ENCODE data around the gene JAG1. TPM values are rescaled to one million over a fixed set of nuclear protein-coding genes. Genes with fewer than 3 reads are reported as not detected.

JAG1 gene
- total and polyA plus RNA-seq, 9 of the 15 experiments (the other 6 are each of a cell fraction or from before 2014, with no cell fraction given) = 0.04 to 0.40 (median 0.07) TPM

DNA sequence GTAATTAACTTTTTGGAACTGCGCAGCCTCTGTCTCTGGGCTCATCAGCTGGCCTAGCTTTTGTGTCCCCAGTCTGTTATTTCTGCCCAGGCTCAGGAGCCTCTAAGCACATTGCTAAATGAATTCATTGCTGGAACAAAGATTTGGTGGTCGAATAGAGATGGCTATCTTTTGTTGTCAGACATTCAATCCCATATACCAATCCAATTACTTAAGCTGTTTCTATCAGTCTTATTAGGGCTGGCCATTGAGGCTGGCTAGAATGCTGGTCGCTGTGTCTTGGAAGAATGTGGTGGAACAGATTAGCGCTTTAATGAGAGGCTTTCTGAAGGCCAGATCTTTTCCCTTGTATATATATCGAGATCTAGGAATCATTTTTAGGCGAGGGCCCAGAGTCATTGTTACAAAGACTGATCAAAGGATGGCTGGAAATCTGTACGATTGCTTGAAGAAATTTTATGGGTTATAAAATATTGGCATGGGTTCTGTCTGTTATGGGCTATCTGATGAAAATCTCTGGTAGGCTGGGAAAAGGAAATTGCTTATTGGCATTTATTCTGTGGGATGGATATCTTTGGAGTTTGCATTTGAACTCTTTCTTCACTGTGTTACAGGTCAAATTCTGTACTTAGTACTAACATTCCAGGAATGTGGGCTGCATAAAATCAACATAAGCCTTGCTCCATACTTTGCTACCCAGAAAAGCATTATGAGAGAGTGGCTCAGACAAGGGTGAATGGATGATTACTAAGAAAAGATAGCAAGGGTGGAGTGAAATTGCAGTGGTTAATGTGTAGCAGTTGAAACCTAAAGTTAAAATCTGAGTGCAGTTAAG, 34.8 kb upstream of the JAG1 start:
- no peaks in the 10 kb centered on the region for H3K9me3 ChIP-seq (replicated peaks; ENCODE audit: control insufficient read depth, insufficient read depth, low read depth, low read length)
- H3K4me2 ChIP-seq (ENCODE audit: insufficient read depth, low read length) = no peak overlapping the region
- no peaks in the 10 kb centered on the region for H3K79me2 ChIP-seq (ENCODE audit: control insufficient read depth, insufficient read depth, low read length)
- H2AFZ ChIP-seq (ENCODE audit: low read depth, low read length) = no peak overlapping the region
- POLR2A ChIA-PET = no interaction called here
- FAIRE-seq = no peak
- H3K27me3 ChIP-seq (ENCODE audit: control insufficient read depth in 2 of 2, insufficient read depth in 2 of 2, low read length in 2 of 2) = no peaks in the 10 kb centered on the region
- BruUV-seq (replicated peaks) = no TSS peak
- H3K4me1 ChIP-seq (replicated peaks in 1 of 2; ENCODE audit: control insufficient read depth in 2 of 2, insufficient read depth in 2 of 2, low read length in 2 of 2) = no peaks in the 10 kb centered on the region
- no peak overlapping the region for H3K4me3 ChIP-seq
- H3K9ac ChIP-seq (ENCODE audit: insufficient read depth in 1 of 2, low read depth in 2 of 2, low read length in 2 of 2) = no peak overlapping the region
- H3K27ac ChIP-seq (ENCODE audit: extremely low read depth, low read depth, low read length) = no peak overlapping the region
- in situ Hi-C loops (cut with MboI) = no loop called here
- ATAC-seq = no peak
- no peaks in the 10 kb centered on the region for H4K20me1 ChIP-seq (replicated peaks; ENCODE audit: control insufficient read depth, insufficient read depth, low read length)
- TF ChIP-seq MYC (IDR thresholded peaks at IDR 0.05; ENCODE audit: low read depth, low read length) (no peak), MYC (CRISPR knock-in tag; IDR thresholded peaks at IDR 0.05; ENCODE audit: borderline replicate concordance, low read depth) (no peak), CBFA2T2 (conservative IDR thresholded peaks at IDR 0.05) (no peak), HDAC1 (IDR thresholded peaks at IDR 0.05) (no peak), SUPT5H (IDR thresholded peaks at IDR 0.05) (no peak), MCM3 (IDR thresholded peaks at IDR 0.05) (no peak), ZNF589 (CRISPR knock-in tag; IDR thresholded peaks at IDR 0.05; ENCODE audit: low read depth) (no peak), ZFP30 (CRISPR knock-in tag; IDR thresholded peaks at IDR 0.05; ENCODE audit: borderline replicate concordance) (no peak), RBM34 (IDR thresholded peaks at IDR 0.05; ENCODE audit: borderline replicate concordance, insufficient read depth, low read length) (no peak)
- H3K9me1 ChIP-seq (ENCODE audit: control insufficient read depth, insufficient read depth, low read length) = no peaks in the 10 kb centered on the region
- no peak for DNase-seq (ENCODE audit: extremely low read depth in 1 of 4, low spot score in 3 of 4)
- H3K36me3 ChIP-seq (ENCODE audit: control insufficient read depth, insufficient read depth, low read length) = no peaks in the 10 kb centered on the region
- WGBS (ENCODE audit: insufficient coverage, low coverage, missing lambda C conversion rate) = 0% methylated on average over 6 of the region's 7 CpGs
- CTCF ChIA-PET (ENCODE audit: low intra/inter-chr PET ratio) = no interaction called here
- intact Hi-C loops (cut with micrococcal nuclease) = no loop called here

All from K562 (cell line).